ENCODE measurements around the gene KCTD20. TPM values are rescaled to one million over a fixed set of nuclear protein-coding genes. Genes with fewer than 3 reads are reported as not detected.

KCTD20 gene
- total and polyA plus RNA-seq, 11 donors: 8.3 to 43.9 (median 27.7) TPM

- no peak overlapping the region for H3K4me3 ChIP-seq
- intact Hi-C loops (cut with DNase I): no loop called here
- no peaks in the 10 kb centered on the region for H3K9me3 ChIP-seq
- TF ChIP-seq POLR2A (IDR thresholded peaks at IDR 0.05): no peak
- TF ChIP-seq, protein P1, sequence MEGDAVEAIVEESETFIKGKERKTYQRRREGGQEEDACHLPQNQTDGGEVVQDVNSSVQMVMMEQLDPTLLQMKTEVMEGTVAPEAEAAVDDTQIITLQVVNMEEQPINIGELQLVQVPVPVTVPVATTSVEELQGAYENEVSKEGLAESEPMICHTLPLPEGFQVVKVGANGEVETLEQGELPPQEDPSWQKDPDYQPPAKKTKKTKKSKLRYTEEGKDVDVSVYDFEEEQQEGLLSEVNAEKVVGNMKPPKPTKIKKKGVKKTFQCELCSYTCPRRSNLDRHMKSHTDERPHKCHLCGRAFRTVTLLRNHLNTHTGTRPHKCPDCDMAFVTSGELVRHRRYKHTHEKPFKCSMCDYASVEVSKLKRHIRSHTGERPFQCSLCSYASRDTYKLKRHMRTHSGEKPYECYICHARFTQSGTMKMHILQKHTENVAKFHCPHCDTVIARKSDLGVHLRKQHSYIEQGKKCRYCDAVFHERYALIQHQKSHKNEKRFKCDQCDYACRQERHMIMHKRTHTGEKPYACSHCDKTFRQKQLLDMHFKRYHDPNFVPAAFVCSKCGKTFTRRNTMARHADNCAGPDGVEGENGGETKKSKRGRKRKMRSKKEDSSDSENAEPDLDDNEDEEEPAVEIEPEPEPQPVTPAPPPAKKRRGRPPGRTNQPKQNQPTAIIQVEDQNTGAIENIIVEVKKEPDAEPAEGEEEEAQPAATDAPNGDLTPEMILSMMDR (IDR thresholded peaks at IDR 0.05): no peak
- H3K4me1 ChIP-seq: peaks cover 0 to 16% (median 0%) of the 10 kb centered on the region in 12 donors
- DNase-seq: no peak
- no peak overlapping the region for H3K27ac ChIP-seq
- H3K36me3 ChIP-seq: peaks cover 0 to 29% (median 27%) of the 10 kb centered on the region in 9 donors
- 97 to 98% (median 98%) methylated on average over 3 of the region's 3 CpGs for WGBS, 4 donors
- ATAC-seq: no peak
- H3K27me3 ChIP-seq: no peaks in the 10 kb centered on the region
These were observed 24.8 kb downstream of the KCTD20 start for GRCh38 chr6:36467625-36468024.

DNA sequence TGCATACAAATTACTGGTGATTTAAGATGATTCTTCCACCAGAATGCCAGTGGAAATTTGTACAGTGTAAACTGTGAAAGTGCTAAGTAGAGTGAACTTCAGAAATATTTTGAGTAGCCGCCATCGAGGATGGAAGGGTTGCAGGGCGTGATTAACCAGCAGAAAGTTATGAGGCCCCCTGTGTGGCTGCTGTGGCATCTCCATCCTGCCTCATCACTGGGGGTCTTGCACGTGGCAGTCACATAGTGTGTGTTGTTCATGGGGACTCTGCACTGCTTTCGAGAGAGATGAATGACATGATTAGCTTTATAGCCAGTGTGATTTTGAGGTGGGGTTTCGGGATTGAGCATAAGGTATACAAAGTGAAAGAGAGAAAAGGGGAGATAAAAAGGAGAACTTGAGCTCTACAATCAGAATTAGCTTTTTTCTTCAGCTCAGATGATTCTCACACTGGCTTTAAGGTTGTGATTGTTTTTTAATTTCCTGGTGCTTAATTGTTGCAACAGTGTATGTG, 26.4 kb downstream of the KCTD20 start:
- Histone ChIP-seq H3K4me1 (peaks cover 0 to 1% (median 0%) of the 10 kb centered on the region in 12 donors), H3K36me3 (peaks cover 0 to 45% (median 40%) of the 10 kb centered on the region in 9 donors), H3K27ac (no peak overlapping the region), H3K4me3 (no peak overlapping the region), H3K27me3 (no peaks in the 10 kb centered on the region), H3K9me3 (no peaks in the 10 kb centered on the region)
- ATAC-seq (no peak), DNase-seq (no peak)
- TF ChIP-seq, protein P1 (IDR thresholded peaks at IDR 0.05): no peak
- TF ChIP-seq POLR2A (IDR thresholded peaks at IDR 0.05): no peak
- intact Hi-C loops (cut with DNase I): no loop called here
- 74 to 84% (median 79%) methylated on average over 6 of the region's 6 CpGs for WGBS, 4 donors

- intact Hi-C loops (cut with DNase I): no loop called here
- no peaks in the 10 kb centered on the region for H3K27me3 ChIP-seq
- no peak overlapping the region for H3K27ac ChIP-seq
- DNase-seq (no peak), ATAC-seq (no peak)
- H3K9me3 ChIP-seq: no peaks in the 10 kb centered on the region
- H3K36me3 ChIP-seq: peaks cover 0 to 53% (median 47%) of the 10 kb centered on the region in 9 donors
- no peaks in the 10 kb centered on the region for H3K4me1 ChIP-seq
- TF ChIP-seq, protein P1 (IDR thresholded peaks at IDR 0.05): no peak
- TF ChIP-seq POLR2A (IDR thresholded peaks at IDR 0.05): no peak
- 85 to 94% (median 92%) methylated on average over 3 of the region's 3 CpGs for WGBS, 4 donors
- H3K4me3 ChIP-seq: no peak overlapping the region
These were observed 27.1 kb downstream of the KCTD20 start for GRCh38 chr6:36469946-36470345.

- DNase-seq (no peak), ATAC-seq (peak in 1 of 4 donors; percentile 9)
- H3K36me3 ChIP-seq: peaks cover 0 to 88% (median 76%) of the 10 kb centered on the region in 9 donors
- TF ChIP-seq, protein P1 (IDR thresholded peaks at IDR 0.05): no peak
- no peak for TF ChIP-seq POLR2A (IDR thresholded peaks at IDR 0.05)
- intact Hi-C loops (cut with DNase I): no loop called here
- H3K4me1 ChIP-seq: peaks cover 0 to 9% (median 0%) of the 10 kb centered on the region in 12 donors
- H3K27ac ChIP-seq: no peak overlapping the region
- WGBS, 4 donors: 78 to 100% (median 94%) methylated on average over 2 of the region's 2 CpGs
- H3K27me3 ChIP-seq: no peaks in the 10 kb centered on the region
- no peaks in the 10 kb centered on the region for H3K9me3 ChIP-seq
- no peak overlapping the region for H3K4me3 ChIP-seq
These were observed 35.3 kb downstream of the KCTD20 start for GRCh38 chr6:36478051-36478526.
